ENCODE data around the gene SDR39U1.

DNA sequence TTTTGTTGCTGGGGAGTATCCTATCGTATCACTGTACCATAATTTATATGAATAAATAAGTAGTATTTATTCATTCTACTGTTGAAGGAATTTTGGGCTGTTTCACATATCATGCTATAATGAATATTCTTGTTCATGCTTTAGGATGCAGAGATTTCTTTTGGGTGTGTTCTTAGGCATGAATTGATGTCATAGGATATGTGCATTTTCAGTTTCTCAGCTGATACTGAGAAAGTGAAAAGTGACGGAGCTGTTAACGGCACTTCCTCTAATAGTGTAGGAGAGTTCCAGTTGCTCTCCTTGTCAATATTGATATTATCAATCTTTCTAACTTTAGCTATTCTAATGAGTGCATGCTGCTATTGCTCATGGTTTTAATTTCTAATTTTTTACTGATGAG is 23.2 kb upstream of the SDR39U1 start:
- TF ChIP-seq POLR2AphosphoS5 (IDR thresholded peaks at IDR 0.05; ENCODE audit: borderline replicate concordance, low read depth, low read length) (no peak), EZH2 (IDR thresholded peaks at IDR 0.05) (no peak), FOXP2 (optimal IDR thresholded peaks at IDR 0.05; ENCODE audit: control extremely low read depth, extremely low read length, insufficient read depth) (no peak)
